Measurements from ENCODE around the gene NOD2.

The NOD2 gene

GRCh38 chr16:50671644-50672260 is 21.7 kb upstream of the NOD2 start:
- DNase-seq = no peak

GRCh38 chr16:50673496-50674275 is 19.7 kb upstream of the NOD2 start:
- no peak for DNase-seq

GRCh38 chr16:50674831-50675230 is 18.6 kb upstream of the NOD2 start:
- no peak for DNase-seq

GRCh38 chr16:50675686-50676610 is 17.5 kb upstream of the NOD2 start:
- DNase-seq = no peak

- DNase-seq = no peak
These were observed 16.7 kb upstream of the NOD2 start for GRCh38 chr16:50676684-50677225.

GRCh38 chr16:50677351-50677750 is 16.1 kb upstream of the NOD2 start:
- no peak for DNase-seq

GRCh38 chr16:50678531-50678930 is 14.9 kb upstream of the NOD2 start:
- no peak for DNase-seq

- DNase-seq = no peak
These were observed 14.1 kb upstream of the NOD2 start for GRCh38 chr16:50679266-50679665.

- DNase-seq = no peak
These were observed 13.5 kb upstream of the NOD2 start for GRCh38 chr16:50679676-50680555.

GRCh38 chr16:50680556-50680893 is 12.9 kb upstream of the NOD2 start:
- DNase-seq = no peak

GRCh38 chr16:50681021-50681885 is 12.2 kb upstream of the NOD2 start, which contains the start of gene SNX20:
SNX20 (minus strand) TSS chr16:50681312; CDS start chr16:50677526, 3,786 bp downstream.
- DNase-seq = peak; percentile 12

GRCh38 chr16:50683689-50684374 is 9.6 kb upstream of the NOD2 start:
- peak; percentile 28 for DNase-seq

GRCh38 chr16:50684823-50685461 is 8.5 kb upstream of the NOD2 start:
- no peak for DNase-seq

GRCh38 chr16:50685462-50686063 is 7.8 kb upstream of the NOD2 start:
- no peak for DNase-seq

GRCh38 chr16:50688083-50688482 is 5.3 kb upstream of the NOD2 start:
- no peak for DNase-seq

- no peak for DNase-seq
These were observed 4.5 kb upstream of the NOD2 start for GRCh38 chr16:50688867-50689266.

GRCh38 chr16:50690177-50690576 is 3.2 kb upstream of the NOD2 start:
- DNase-seq = no peak

GRCh38 chr16:50692644-50692998 is 785 bp upstream of the NOD2 start:
- no peak for DNase-seq

GRCh38 chr16:50694206-50694605 is 800 bp downstream of the NOD2 start:
- DNase-seq = no peak

Measured in SIG-M5 (cell line).